H1 (cell line): ENCODE measurements around the gene EVC2. TPM values are rescaled to one million over a fixed set of nuclear protein-coding genes. Genes with fewer than 3 reads are reported as not detected.

Experiments
- CTCF ChIA-PET: fragments of 300-600 bp; sonication (Branson Sonifier 250); formaldehyde crosslinking; loops from one replicate; lab custom pipeline; 2021; ENCODE audit not compliant: partially characterized antibody; lab: Charles Lee
- POLR2A ChIA-PET: fragments of 300-600 bp; sonication (Branson Sonifier 250); formaldehyde crosslinking; loops from one replicate; lab custom pipeline; 2021; ENCODE audit warnings: inconsistent platforms; ENCODE audit not compliant: partially characterized antibody; lab: Charles Lee
- DNase-seq, 2 experiments: peaks; one replicate each; pipeline versions ENCODE4 v3.0.0 to v3.0.0-alpha.2; 2010 to 2022; ENCODE audit warnings: low spot score in 2 of 2, low read depth in 1 of 2, mixed read lengths in 1 of 2
- FAIRE-seq: peaks from 2 replicates; lab custom pipeline; 2011; peaks lifted over from hg19 to GRCh38; lab: Jason Lieb, UNC
- H2AFZ ChIP-seq: 2 replicates; pipeline ENCODE4 v1.8.1; 2012; ENCODE audit warnings: low read length, inconsistent platforms
- H2AK5ac ChIP-seq: 2 replicates; pipeline ENCODE4 v1.6.1; 2013; ENCODE audit warnings: low read depth, low read length
- H2BK120ac ChIP-seq: replicated peaks from 2 replicates; pipeline ENCODE3; 2013; ENCODE audit warnings: low read depth, low read length, inconsistent platforms
- H2BK12ac ChIP-seq: 2 replicates; pipeline ENCODE4 v1.6.1; 2013; ENCODE audit warnings: low read depth, low read length
- H2BK15ac ChIP-seq: 2 replicates; pipeline ENCODE4 v1.6.1; 2013; ENCODE audit warnings: low read length
- H2BK20ac ChIP-seq: 2 replicates; pipeline ENCODE4 v1.6.1; 2013; ENCODE audit warnings: low read length
- H2BK5ac ChIP-seq: 2 replicates; pipeline ENCODE4 v1.6.1; 2013; ENCODE audit warnings: low read depth, low read length
- H3K14ac ChIP-seq: 2 replicates; pipeline ENCODE4 v1.6.1; 2013; ENCODE audit warnings: inconsistent platforms; ENCODE audit not compliant: insufficient read length
- H3K18ac ChIP-seq: 2 replicates; pipeline ENCODE4 v1.6.1; 2013; ENCODE audit warnings: low read length; ENCODE audit errors: extremely low read depth
- H3K23ac ChIP-seq: 2 replicates; pipeline ENCODE4 v1.6.1; 2013; ENCODE audit warnings: inconsistent platforms; ENCODE audit not compliant: insufficient read length
- H3K23me2 ChIP-seq: 2 replicates; pipeline ENCODE4 v1.6.1; 2013; ENCODE audit warnings: low read depth, low read length
- H3K27ac ChIP-seq: 2 replicates; pipeline ENCODE4 v1.6.1; 2011; ENCODE audit warnings: low read depth, low read length, inconsistent platforms
- H3K27me3 ChIP-seq, 4 experiments: replicated peaks in 1 of 4; 1 replicate in 1 of 4; 2 replicates in 3 of 4; pipeline versions ENCODE4 v1.6.1 to v1.8.1; 2011 to 2013; ENCODE audit warnings: low read length in 3 of 4, mild to moderate bottlenecking in 3 of 4, inconsistent platforms in 2 of 4, mixed read lengths in 2 of 4, moderate library complexity in 1 of 4; ENCODE audit not compliant: control insufficient read depth in 3 of 4, insufficient read depth in 3 of 4; ENCODE audit errors: extremely low read depth in 1 of 4
- H3K36me3 ChIP-seq, 4 experiments: 2 replicates each; pipeline versions ENCODE4 v1.6.1 to v1.8.1; 2011 to 2013; ENCODE audit warnings: mild to moderate bottlenecking in 4 of 4, low read length in 3 of 4, moderate library complexity in 2 of 4, control low read depth in 1 of 4, inconsistent platforms in 1 of 4; ENCODE audit not compliant: insufficient read depth in 4 of 4, control insufficient read depth in 2 of 4
- H3K4ac ChIP-seq: replicated peaks from 2 replicates; pipeline ENCODE3; 2013; ENCODE audit warnings: low read length, low read depth, mixed read lengths, inconsistent platforms; ENCODE audit not compliant: insufficient read length
- H3K4me1 ChIP-seq, 4 experiments: replicated peaks in 1 of 4; 1 replicate in 1 of 4; 2 replicates in 3 of 4; pipeline versions ENCODE4 v1.6.1 to v1.8.1; 2011 to 2013; ENCODE audit warnings: low read length in 3 of 4, inconsistent platforms in 2 of 4, mixed read lengths in 1 of 4; ENCODE audit not compliant: insufficient read depth in 4 of 4, control insufficient read depth in 3 of 4
- H3K4me2 ChIP-seq, 2 experiments: 2 replicates each; pipeline versions ENCODE4 v1.6.1 to v1.8.1; 2011 to 2013; ENCODE audit warnings: low read depth in 2 of 2, low read length in 2 of 2, control low read depth in 1 of 2, inconsistent platforms in 1 of 2, mild to moderate bottlenecking in 1 of 2; ENCODE audit not compliant: insufficient read depth in 1 of 2
- H3K4me3 ChIP-seq, 4 experiments: fragments of 200-600, 300-600 bp in 1 of 4; sonication (generic), shearing (Covaris generic), sonication (Bioruptor Twin) in 1 of 4; 2 replicates each; pipeline versions ENCODE4 v1.5.1 to v1.8.1; 2011 to 2016; ENCODE audit warnings: low read length in 4 of 4, low read depth in 3 of 4, control low read depth in 2 of 4, inconsistent platforms in 2 of 4, mild to moderate bottlenecking in 2 of 4, mixed read lengths in 1 of 4, moderate library complexity in 1 of 4; ENCODE audit not compliant: insufficient read depth in 2 of 4; ENCODE audit errors: extremely low read depth in 1 of 4
- H3K56ac ChIP-seq: replicated peaks from 2 replicates; pipeline ENCODE3; 2013; ENCODE audit warnings: low read depth, mild to moderate bottlenecking, mixed read lengths, low read length, inconsistent platforms; ENCODE audit not compliant: insufficient read length
- H3K79me1 ChIP-seq: 2 replicates; pipeline ENCODE4 v1.6.1; 2013; ENCODE audit warnings: low read depth, low read length, control low read depth
- H3K79me2 ChIP-seq, 2 experiments: 2 replicates each; pipeline versions ENCODE4 v1.6.1 to v1.8.1; 2012 to 2013; ENCODE audit warnings: low read length in 2 of 2, mild to moderate bottlenecking in 2 of 2, inconsistent platforms in 1 of 2; ENCODE audit not compliant: insufficient read depth in 2 of 2, control insufficient read depth in 1 of 2
- H3K9ac ChIP-seq, 4 experiments: replicated peaks in 1 of 4; 1 replicate in 1 of 4; 2 replicates in 3 of 4; pipeline versions ENCODE4 v1.6.1 to v1.8.1; 2011 to 2013; ENCODE audit warnings: low read depth in 3 of 4, low read length in 3 of 4, control low read depth in 2 of 4, mild to moderate bottlenecking in 2 of 4, moderate library complexity in 2 of 4, inconsistent platforms in 1 of 4; ENCODE audit errors: extremely low read depth in 1 of 4
- H3K9me3 ChIP-seq, 2 experiments: 2 replicates each; pipeline versions ENCODE4 v1.6.1 to v1.8.1; 2012 to 2013; ENCODE audit warnings: mild to moderate bottlenecking in 2 of 2, moderate library complexity in 2 of 2, control low read depth in 1 of 2, inconsistent platforms in 1 of 2, low read depth in 1 of 2, low read length in 1 of 2, mixed read lengths in 1 of 2; ENCODE audit not compliant: insufficient read depth in 2 of 2
- H4K20me1 ChIP-seq, 2 experiments: replicated peaks in 1 of 2; 2 replicates each; pipeline versions ENCODE3 to v1.8.1; 2011 to 2013; ENCODE audit warnings: inconsistent platforms in 2 of 2, low read length in 2 of 2, mild to moderate bottlenecking in 1 of 2; ENCODE audit not compliant: insufficient read depth in 2 of 2, control insufficient read depth in 1 of 2
- H4K5ac ChIP-seq: 2 replicates; pipeline ENCODE4 v1.6.1; 2013; ENCODE audit warnings: low read length, low read depth, mixed read lengths, inconsistent platforms; ENCODE audit not compliant: insufficient read length
- H4K8ac ChIP-seq: 2 replicates; pipeline ENCODE4 v1.8.0; 2013; ENCODE audit warnings: mild to moderate bottlenecking, moderate library complexity, low read length, inconsistent platforms; ENCODE audit not compliant: insufficient read depth; ENCODE audit errors: extremely low read depth
- H4K91ac ChIP-seq: replicated peaks from 2 replicates; pipeline ENCODE3; 2013; ENCODE audit warnings: low read length, mixed read lengths, inconsistent platforms; ENCODE audit not compliant: insufficient read length
- BACH1 ChIP-seq: IDR thresholded peaks from 2 replicates; pipeline ENCODE4 v1.6.1; 2012; ENCODE audit warnings: low read length, improper control_type of control experiment
- EZH2 ChIP-seq: fragments of 200-600 bp; sonication (generic); IDR thresholded peaks from 2 replicates; pipeline ENCODE4 v1.7.1; 2012; ENCODE audit warnings: low read depth, mild to moderate bottlenecking, moderate library complexity, low read length, inconsistent platforms; ENCODE audit not compliant: severe bottlenecking
- KDM1A ChIP-seq: fragments of 200-600, 300-600 bp; sonication (generic); IDR thresholded peaks from 2 replicates; pipeline ENCODE4 v1.7.1; 2016; ENCODE audit warnings: mild to moderate bottlenecking, low read length, borderline replicate concordance
- KDM4A ChIP-seq: IDR thresholded peaks from one replicate; pipeline ENCODE4 v1.7.1; 2012; ENCODE audit warnings: low read depth, mild to moderate bottlenecking, moderate library complexity, low read length, inconsistent platforms; ENCODE audit not compliant: severe bottlenecking
- MAFK ChIP-seq: IDR thresholded peaks from 2 replicates; pipeline ENCODE4 v1.6.1; 2012; ENCODE audit warnings: low read depth, mild to moderate bottlenecking, improper control_type of control experiment, low read length
- MAX ChIP-seq: IDR thresholded peaks from 2 replicates; pipeline ENCODE4 v1.6.1; 2012; ENCODE audit warnings: inconsistent platforms
- RNF2 ChIP-seq: fragments of 200-900, 300-1000 bp; sonication (generic); IDR thresholded peaks from 2 replicates; pipeline ENCODE4 v1.7.1; 2016; ENCODE audit warnings: borderline replicate concordance, low read depth, mild to moderate bottlenecking, antibody characterized with exemption, low read length; ENCODE audit not compliant: poor library complexity, severe bottlenecking; ENCODE audit errors: missing control alignments
- SP4 ChIP-seq: IDR thresholded peaks from 2 replicates; pipeline ENCODE4 v1.6.1; 2012; ENCODE audit warnings: low read length, inconsistent platforms
- SUZ12 ChIP-seq: fragments of 200-600 bp; sonication (generic); IDR thresholded peaks from 2 replicates; pipeline ENCODE4 v1.6.1; 2012; ENCODE audit warnings: mild to moderate bottlenecking, inconsistent platforms, low read length, moderate library complexity, mixed read lengths
- WGBS, 2 experiments: shearing (Covaris generic) in 1 of 2; methylation state at CpG; one replicate each; pipeline versions ENCODE4 v1.1.6 to v1.1.7; 2013 to 2015; ENCODE audit warnings: low lambda C conversion rate in 2 of 2, mixed read lengths in 2 of 2, inconsistent platforms in 1 of 2, low coverage in 1 of 2, missing lambda C conversion rate in 1 of 2; ENCODE audit not compliant: insufficient replicate concordance in 2 of 2, insufficient coverage in 1 of 2, insufficient read length in 1 of 2; ENCODE audit errors: extremely low coverage in 1 of 2, missing lambda C conversion rate in 1 of 2; 5-methylcytosine and 5-hydroxymethylcytosine counted together
- polyA plus RNA-seq, 7 experiments: library from polyadenylated mRNA; depleted of rRNA in 3 of 7; stranded (reverse) in 5 of 7; unstranded in 2 of 7; fragments of >200 nt in 5 of 7; fragments of 200-250 nt in 2 of 7; gene quantifications; 1 replicate in 5 of 7; 2 replicates in 1 of 7; 4 replicates in 1 of 7; pipeline versions ENCODE4 v1.2.1 to v1.2.3, GENCODE V29; 2011 to 2013; ENCODE audit warnings: missing spikeins in 2 of 7, mixed read lengths in 2 of 7
- total RNA-seq: library from RNA; stranded (reverse); fragmentation: NEBNext Ultra II Directional; extraction: Animal tissue kit (Norgen Biotek cat#: 25700); gene quantifications from 2 replicates; pipeline ENCODE4 v1.2.1, GENCODE V29; 2021

Gene EVC2
- total and polyA plus RNA-seq, 2 of the 8 experiments (the other 6 are each of a cell fraction or from before 2014, with no cell fraction given) = 0.73 to 5.9 TPM

DNA sequence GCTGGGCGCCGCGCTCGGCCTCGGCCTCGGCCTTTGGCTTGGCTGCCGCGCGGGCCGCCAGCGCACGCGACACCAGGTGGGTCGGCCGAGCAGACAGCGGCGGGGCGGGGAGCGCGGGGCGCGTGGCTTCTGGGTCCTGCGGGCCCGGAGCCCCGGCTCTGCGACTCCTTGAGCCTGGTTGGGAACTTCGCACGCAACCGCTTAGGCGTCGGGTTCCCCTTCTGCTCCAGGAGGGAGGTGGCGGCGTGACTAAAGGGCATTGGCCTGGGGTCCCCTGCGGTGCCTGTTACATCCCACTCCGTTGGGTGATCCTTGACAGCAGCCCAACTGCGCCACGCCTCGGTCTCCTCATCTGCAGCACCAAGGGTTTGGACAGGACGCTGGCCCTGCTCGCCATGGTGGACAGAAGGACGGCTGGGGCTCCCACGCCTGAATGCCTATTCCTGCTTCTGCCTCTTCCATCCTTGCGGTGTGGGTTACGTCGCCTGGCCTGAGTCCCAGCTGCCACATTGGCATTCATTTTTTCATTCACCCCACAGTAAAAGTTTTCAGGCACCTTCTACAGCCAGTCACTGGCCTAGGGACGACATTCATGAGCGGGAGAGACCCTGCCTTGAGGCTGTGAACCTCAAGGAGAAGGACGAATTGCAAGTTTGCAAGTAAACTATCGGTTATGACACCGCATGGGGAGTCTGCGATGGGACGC lies 3.3 kb upstream of the EVC2 start:
- CTCF ChIA-PET = interaction anchor here (0.6 to 1.0 kb wide), 2 partner anchors 23 to 74 kb away, joined by 3 to 4 read pairs; no protein-coding TSS in a partner anchor

More for the DNA sequence above, 3.3 kb upstream of the EVC2 start:
- H2AK5ac ChIP-seq = peak overlapping the region; percentile 26; the same call in 1 of the 2 replicates
- no peak overlapping the region for H3K56ac ChIP-seq
- H2BK12ac ChIP-seq = no peak overlapping the region
- peaks cover 0 to 7% (median 0%) of the 10 kb centered on the region in 4 experiments; a peak in 1 of 8 replicates for H3K36me3 ChIP-seq
- H2AFZ ChIP-seq = peak overlapping the region; percentile 79; the same call in 1 of the 2 replicates
- TF ChIP-seq RNF2 (no peak), MAX (peak; percentile 51; the same call in 1 of the 2 replicates), KDM4A (peak; percentile 93), SUZ12 (peak; percentile 46; the same call in 1 of the 2 replicates), KDM1A (peak; percentile 47; the same call in 1 of the 2 replicates), EZH2 (peak; percentile 54), SP4 (no peak), MAFK (no peak), BACH1 (no peak)
- TF ChIP-seq, all 59 proteins: peak for 5
- Histone ChIP-seq H2BK5ac (no peak overlapping the region), H3K23ac (no peak overlapping the region), H3K4me3 (peak overlapping the region; percentile 40 to 68 (median 52)), H3K79me1 (no peaks in the 10 kb centered on the region), H3K4ac (peak overlapping the region; percentile 49), H4K8ac (peak overlapping the region; percentile 42; the same call in 1 of the 2 replicates), H3K9me3 (peaks cover 3 to 6% of the 10 kb centered on the region in 2 experiments; a peak in 2 of 4 replicates), H3K18ac (peak overlapping the region; percentile 32; the same call in 1 of the 2 replicates), H3K79me2 (no peaks in the 10 kb centered on the region), H3K27me3 (peaks cover 0 to 19% (median 14%) of the 10 kb centered on the region in 4 experiments; a peak in 4 of 7 replicates), H2BK15ac (peak overlapping the region; percentile 61; the same call in 1 of the 2 replicates), H3K14ac (no peak overlapping the region), H3K4me1 (peaks cover 3 to 19% (median 11%) of the 10 kb centered on the region in 4 experiments), H4K5ac (no peak overlapping the region), H3K9ac (peak overlapping the region in 3 of 4 experiments; percentile 1 to 79 (median 19); a peak in 1 of 7 replicates), H2BK120ac (no peak overlapping the region), H3K23me2 (peaks cover 22% of the 10 kb centered on the region; the same call in 1 of the 2 replicates), H3K4me2 (peak overlapping the region; percentile 64 to 88), H2BK20ac (no peak overlapping the region), H4K20me1 (peaks cover 4 to 5% of the 10 kb centered on the region in 2 experiments), H4K91ac (no peak overlapping the region), H3K27ac (no peak overlapping the region)
- WGBS, 2 experiments = 14% methylated on average over 52 of the region's 52 CpGs; no CpG with 5 or more reads in 1 of the 2 experiments
- POLR2A ChIA-PET = no interaction called here
- FAIRE-seq = no peak
- DNase-seq = peak in 1 of 2 experiments; percentile 65
